HG02938 (cell line): ENCODE results near the gene CWC27.
"Not testable (repeated sequence)": the region's sequence is repeated elsewhere in the genome, so short reads cannot be mapped to it uniquely, and the experiment has no call there.

Experiments used
- ATAC-seq: cut with Tn5 transposase; IDR thresholded peaks from one replicate; pipeline ENCODE4 v1.9.1; 2021; ENCODE audit warnings: mild to moderate bottlenecking, moderate library complexity; ENCODE audit not compliant: unreplicated experiment

CWC27 gene

GRCh38 chr5:64918083-64918482 is 149.4 kb downstream of the CWC27 start:
- no peak for ATAC-seq

GRCh38 chr5:64921386-64921785 is 152.7 kb downstream of the CWC27 start:
- no peak for ATAC-seq

- no peak for ATAC-seq
These were observed 154.5 kb downstream of the CWC27 start for GRCh38 chr5:64923151-64923685.

- no peak for ATAC-seq
These were observed 156.4 kb downstream of the CWC27 start for GRCh38 chr5:64925123-64925522.

- no peak for ATAC-seq
These were observed 161.1 kb downstream of the CWC27 start for GRCh38 chr5:64929833-64930232.

- no peak for ATAC-seq
These were observed 162.1 kb downstream of the CWC27 start for GRCh38 chr5:64930672-64931318.

- ATAC-seq, result not testable (repeated sequence)
These were observed 170.7 kb downstream of the CWC27 start for GRCh38 chr5:64939422-64939771.

- ATAC-seq, result no peak
These were observed 171.2 kb downstream of the CWC27 start for GRCh38 chr5:64939772-64940510.

- ATAC-seq, result no peak
These were observed 173.7 kb downstream of the CWC27 start for GRCh38 chr5:64942460-64942859.

- no peak for ATAC-seq
These were observed 176.1 kb downstream of the CWC27 start for GRCh38 chr5:64944868-64945267.

GRCh38 chr5:64947031-64947430 is 178.3 kb downstream of the CWC27 start:
- no peak for ATAC-seq

GRCh38 chr5:64947801-64948200 is 179.1 kb downstream of the CWC27 start:
- no peak for ATAC-seq

- no peak for ATAC-seq
These were observed 180.6 kb downstream of the CWC27 start for GRCh38 chr5:64949331-64949730.

GRCh38 chr5:64952951-64953673 is 184.4 kb downstream of the CWC27 start:
- ATAC-seq, result no peak

- ATAC-seq, result no peak
These were observed 185.8 kb downstream of the CWC27 start for GRCh38 chr5:64954518-64954917.

GRCh38 chr5:64958757-64959391 is 190.1 kb downstream of the CWC27 start:
- no peak for ATAC-seq

- ATAC-seq, result no peak
These were observed 194.5 kb downstream of the CWC27 start for GRCh38 chr5:64963278-64963677.

GRCh38 chr5:64968591-64969110 is 199.9 kb downstream of the CWC27 start:
- ATAC-seq, result no peak

GRCh38 chr5:64969578-64969977 is 200.8 kb downstream of the CWC27 start:
- ATAC-seq, result no peak

GRCh38 chr5:64971513-64971912 is 202.8 kb downstream of the CWC27 start:
- no peak for ATAC-seq

- ATAC-seq, result no peak
These were observed 203.3 kb downstream of the CWC27 start for GRCh38 chr5:64971990-64972389.
